GM12878 (cell line): Measurements from ENCODE around the gene PLEKHJ1. TPM values are rescaled to one million over a fixed set of nuclear protein-coding genes. Genes with fewer than 3 reads are reported as not detected.

ENCODE experiments used
- ATAC-seq: fragments of 200-7000 bp; cut with Tn5 transposase; 3 replicates; pipeline ENCODE4 v1.9.1; 2020; ENCODE audit warnings: mild to moderate bottlenecking, moderate library complexity
- BruUV-seq: library from RNA; stranded (reverse); fragments of 400-500 nt; replicated peaks from 2 replicates; lab custom pipeline; 2021; lab: Mats Ljungman, UMichigan
- CTCF ChIA-PET: fragments of 300-600 bp; sonication (Branson Sonifier 250); formaldehyde crosslinking; extraction: SDS; loops from one replicate; lab custom pipeline; 2021; ENCODE audit warnings: inconsistent platforms; lab: Yijun Ruan, JAX
- POLR2A ChIA-PET: fragments of 350-600 bp; formaldehyde crosslinking; extraction: SDS; loops from one replicate; lab custom pipeline; 2021; ENCODE audit warnings: inconsistent platforms; lab: Charles Lee
- RAD21 ChIA-PET: fragments of 300-600 bp; sonication (Branson Sonifier 250); formaldehyde crosslinking; loops from one replicate; lab custom pipeline; 2023; ENCODE audit warnings: antibody characterized with exemption; ENCODE audit not compliant: unreplicated experiment; lab: Charles Lee
- SMC1A ChIA-PET: fragments of 300-600 bp; sonication (Branson Sonifier 250); formaldehyde crosslinking; loops from one replicate; lab custom pipeline; 2023; ENCODE audit not compliant: unreplicated experiment, uncharacterized antibody; lab: Charles Lee
- DNase-seq: peaks from one replicate; pipeline ENCODE4 v3.0.0-alpha.2; 2011; ENCODE audit warnings: low read depth, low spot score
- FAIRE-seq: peaks from 3 replicates; lab custom pipeline; 2011; peaks lifted over from hg19 to GRCh38; lab: Jason Lieb, UNC
- H2AFZ ChIP-seq: 2 replicates; pipeline ENCODE4 v1.6.0; 2011; ENCODE audit warnings: low read depth, low read length, control low read depth; ENCODE audit not compliant: control insufficient read depth
- H3K27ac ChIP-seq: 2 replicates; pipeline ENCODE4 v1.5.1; 2011; ENCODE audit warnings: control low read depth; ENCODE audit not compliant: control insufficient read depth, insufficient read depth
- H3K27me3 ChIP-seq, 2 experiments: replicated peaks in 1 of 2; 2 replicates each; pipeline versions ENCODE4 v1.6.0 to v1.6.1; 2011; ENCODE audit warnings: low read length in 1 of 2; ENCODE audit not compliant: control insufficient read depth in 2 of 2, insufficient read depth in 2 of 2
- H3K36me3 ChIP-seq, 2 experiments: 2 replicates each; pipeline ENCODE4 v1.5.1; 2011; ENCODE audit warnings: low read length in 1 of 2; ENCODE audit not compliant: control insufficient read depth in 2 of 2, insufficient read depth in 2 of 2
- H3K4me1 ChIP-seq: 2 replicates; pipeline ENCODE4 v1.6.1; 2011; ENCODE audit warnings: mild to moderate bottlenecking, low read length, moderate library complexity, mixed read lengths; ENCODE audit not compliant: control insufficient read depth, insufficient read depth
- H3K4me2 ChIP-seq: 2 replicates; pipeline ENCODE4 v1.6.0; 2011; ENCODE audit warnings: control low read depth; ENCODE audit not compliant: control insufficient read depth, insufficient read depth
- H3K4me3 ChIP-seq: fragments of 200-600 bp; sonication (generic); 2 replicates; pipeline ENCODE4 v1.5.1; 2016
- H3K79me2 ChIP-seq: 2 replicates; pipeline ENCODE4 v1.6.0; 2011; ENCODE audit warnings: low read length; ENCODE audit not compliant: control insufficient read depth, insufficient read depth
- H3K9ac ChIP-seq: 2 replicates; pipeline ENCODE4 v1.8.0; 2011; ENCODE audit warnings: low read length, control low read depth, mixed read lengths; ENCODE audit not compliant: control insufficient read depth, insufficient read depth
- H3K9me3 ChIP-seq: replicated peaks from 3 replicates; pipeline ENCODE4 v1.5.1; 2011; ENCODE audit warnings: mild to moderate bottlenecking, low read length; ENCODE audit not compliant: control insufficient read depth, insufficient read depth
- H4K20me1 ChIP-seq: 2 replicates; pipeline ENCODE4 v1.6.0; 2011; ENCODE audit not compliant: control insufficient read depth, insufficient read depth
- CHD4 ChIP-seq: fragments of 200-600 bp; sonication (generic); IDR thresholded peaks from 2 replicates; pipeline ENCODE4 v1.6.1; 2016; ENCODE audit warnings: mild to moderate bottlenecking
- E2F8 ChIP-seq: fragments of 450-650 bp; IDR thresholded peaks from 2 replicates; pipeline ENCODE4 v1.6.1; 2018; ENCODE audit warnings: mild to moderate bottlenecking, low read depth, moderate library complexity; ENCODE audit not compliant: partially characterized antibody
- EGR1 ChIP-seq, 2 experiments: IDR thresholded peaks; 1 replicate in 1 of 2; 2 replicates in 1 of 2; pipeline ENCODE4 v1.6.1; 2011 to 2012; ENCODE audit warnings: low read depth in 2 of 2, low read length in 2 of 2, borderline replicate concordance in 1 of 2, mild to moderate bottlenecking in 1 of 2, moderate library complexity in 1 of 2
- GATAD2B ChIP-seq: fragments of 450-650 bp; conservative IDR thresholded peaks from 2 replicates; pipeline ENCODE4 v1.6.1; 2017; ENCODE audit warnings: low read depth, mild to moderate bottlenecking, moderate library complexity
- HDAC6 ChIP-seq: fragments of 200-600 bp; sonication (generic); IDR thresholded peaks from one replicate; pipeline ENCODE4 v1.8.0; 2017; ENCODE audit warnings: antibody characterized with exemption; ENCODE audit not compliant: unreplicated experiment
- HDGF ChIP-seq: fragments of 450-650 bp; IDR thresholded peaks from 2 replicates; pipeline ENCODE4 v1.6.1; 2016; ENCODE audit warnings: antibody characterized with exemption
- IKZF1 ChIP-seq: fragments of 450-650 bp; conservative IDR thresholded peaks from 2 replicates; pipeline ENCODE4 v1.6.1; 2017; ENCODE audit warnings: antibody characterized with exemption, mild to moderate bottlenecking
- MEF2B ChIP-seq: fragments of 450-650 bp; IDR thresholded peaks from 2 replicates; pipeline ENCODE4 v1.6.1; 2018; ENCODE audit warnings: mild to moderate bottlenecking, moderate library complexity; ENCODE audit not compliant: partially characterized antibody, poor library complexity, severe bottlenecking
- NR2C1 ChIP-seq: fragments of 450-650 bp; IDR thresholded peaks from 2 replicates; pipeline ENCODE4 v1.6.1; 2017; ENCODE audit warnings: antibody characterized with exemption, mild to moderate bottlenecking, moderate library complexity
- PAX8 ChIP-seq: fragments of 450-650 bp; IDR thresholded peaks from 2 replicates; pipeline ENCODE4 v1.6.1; 2017; ENCODE audit warnings: mild to moderate bottlenecking, moderate library complexity
- POU2F2 ChIP-seq: IDR thresholded peaks from 3 replicates; pipeline ENCODE4 v1.6.1; 2011; ENCODE audit warnings: low read depth, mild to moderate bottlenecking, low read length, borderline replicate concordance
- RB1 ChIP-seq: fragments of 450-650 bp; formaldehyde crosslinking; IDR thresholded peaks from 2 replicates; pipeline ENCODE4 v1.6.1; 2017; ENCODE audit warnings: mild to moderate bottlenecking, borderline replicate concordance
- TCF3 ChIP-seq: IDR thresholded peaks from 2 replicates; pipeline ENCODE4 v1.6.1; 2012; ENCODE audit warnings: low read depth, mild to moderate bottlenecking, low read length, borderline replicate concordance; ENCODE audit not compliant: insufficient read depth
- ZNF217 ChIP-seq: fragments of 450-650 bp; IDR thresholded peaks from 2 replicates; pipeline ENCODE4 v1.6.1; 2017; ENCODE audit warnings: antibody characterized with exemption, mild to moderate bottlenecking
- ZSCAN29 ChIP-seq: fragments of 450-650 bp; IDR thresholded peaks from 2 replicates; pipeline ENCODE4 v1.6.1; 2017; ENCODE audit warnings: mild to moderate bottlenecking, moderate library complexity
- WGBS: methylation state at CpG from one replicate; pipeline ENCODE4 v1.1.6; 2016; ENCODE audit warnings: low lambda C conversion rate; ENCODE audit not compliant: insufficient replicate concordance, insufficient coverage; ENCODE audit errors: missing lambda C conversion rate; 5-methylcytosine and 5-hydroxymethylcytosine counted together
- in situ Hi-C: fragments of 300-500 bp; cut with MboI; formaldehyde crosslinking; loops from 9 replicates; pipeline ENCODE4 v1.14.3; 2018; ENCODE audit warnings: mixed read lengths
- intact Hi-C: fragments of 100-400 bp; cut with micrococcal nuclease; formaldehyde crosslinking; loops from one replicate; pipeline ENCODE4 v1.14.2; 2022; ENCODE audit not compliant: unreplicated experiment
- polyA plus RNA-seq, 11 experiments: library from polyadenylated mRNA; depleted of rRNA in 4 of 11; unstranded in 6 of 11; stranded (reverse) in 5 of 11; fragments of >200 nt; fragmentation: Nextera tagmentation in 4 of 11; fragmentation: Illumina TruSeq in 1 of 11; extraction: Ambion mirVana in 4 of 11; extraction: Trizol in 1 of 11; gene quantifications; 1 replicate in 1 of 11; 2 replicates in 10 of 11; pipeline versions ENCODE4 v1.2.1 to v1.2.3, GENCODE V29; 2011 to 2016; ENCODE audit warnings: inconsistent platforms in 2 of 11, missing spikeins in 2 of 11, low read depth in 1 of 11
- total RNA-seq, 4 experiments: library from RNA; depleted of rRNA in 3 of 4; stranded (reverse); fragments of >200 nt in 3 of 4; fragmentation: Illumina TruSeq in 1 of 4; extraction: Trizol in 1 of 4; gene quantifications; 2 replicates each; pipeline versions ENCODE4 v1.2.1 to v1.2.3, GENCODE V29; 2013 to 2021
- TF ChIP-seq, protein P1 (sequence below): IDR thresholded peaks from 2 replicates; pipeline ENCODE4 v1.6.1; 2012; ENCODE audit warnings: low read depth, low read length, improper control_type of control experiment
- TF ChIP-seq, protein P2 (sequence below): IDR thresholded peaks from 2 replicates; pipeline ENCODE4 v1.6.1; 2012; ENCODE audit warnings: low read depth, low read length, improper control_type of control experiment
- TF ChIP-seq, protein P3 (sequence below): fragments of 450-650 bp; IDR thresholded peaks from 2 replicates; pipeline ENCODE4 v1.6.1; 2014; ENCODE audit warnings: mild to moderate bottlenecking

The PLEKHJ1 gene
- total and polyA plus RNA-seq, 10 of the 15 experiments (the other 5 are each of a cell fraction or from before 2014, with no cell fraction given), result 1.3 to 133 (median 75.0) TPM

DNA sequence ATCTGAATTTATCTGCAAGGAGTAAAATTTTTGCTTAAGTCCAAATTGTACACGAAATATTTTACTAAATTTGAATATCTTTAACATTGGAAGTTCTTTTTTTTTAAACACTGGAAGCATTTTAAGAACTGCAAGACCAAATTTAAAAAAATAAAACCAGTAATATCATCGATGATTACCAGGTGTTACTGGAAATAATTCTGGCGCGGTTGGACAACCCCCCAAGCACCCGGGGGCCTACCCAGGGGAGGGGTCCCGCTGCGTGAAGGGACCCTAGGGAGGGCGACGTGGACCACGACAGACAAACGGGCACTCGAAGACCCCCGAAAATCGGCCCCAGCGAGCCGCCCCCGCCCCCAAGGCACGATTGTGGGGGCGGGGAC is 32.7 kb upstream of the PLEKHJ1 start:
- Histone ChIP-seq H4K20me1 (peaks cover 8% of the 10 kb centered on the region; the same call in 1 of the 2 replicates), H3K4me1 (peaks cover 15% of the 10 kb centered on the region), H3K9ac (peak overlapping the region; percentile 66), H3K4me2 (peak overlapping the region; percentile 44; the same call in 1 of the 2 replicates), H3K79me2 (peaks cover 49% of the 10 kb centered on the region), H3K27ac (peak overlapping the region; percentile 42; the same call in 1 of the 2 replicates), H3K36me3 (peaks cover 0 to 12% of the 10 kb centered on the region in 2 experiments), H3K4me3 (peak overlapping the region; percentile 81), H2AFZ (peak overlapping the region; percentile 81), H3K27me3 (no peaks in the 10 kb centered on the region), H3K9me3 (no peaks in the 10 kb centered on the region)
- in situ Hi-C loops, result no loop called here
- FAIRE-seq, result no peak
- no peak for ATAC-seq
- DNase-seq, result no peak
- POLR2A ChIA-PET, result no interaction called here
- BruUV-seq, result no TSS peak
- RAD21 ChIA-PET, result no interaction called here
- SMC1A ChIA-PET, result no interaction called here
- intact Hi-C loops, result loop anchor here (5.0 to 10.0 kb wide), 2 partner anchors 102 to 174 kb away; partner anchors contain the start of genes IZUMO4 and MOB3A
- CTCF ChIA-PET, result no interaction called here
- under 1% methylated on average over 12 of the region's 19 CpGs for WGBS
- TF ChIP-seq, protein P1, sequence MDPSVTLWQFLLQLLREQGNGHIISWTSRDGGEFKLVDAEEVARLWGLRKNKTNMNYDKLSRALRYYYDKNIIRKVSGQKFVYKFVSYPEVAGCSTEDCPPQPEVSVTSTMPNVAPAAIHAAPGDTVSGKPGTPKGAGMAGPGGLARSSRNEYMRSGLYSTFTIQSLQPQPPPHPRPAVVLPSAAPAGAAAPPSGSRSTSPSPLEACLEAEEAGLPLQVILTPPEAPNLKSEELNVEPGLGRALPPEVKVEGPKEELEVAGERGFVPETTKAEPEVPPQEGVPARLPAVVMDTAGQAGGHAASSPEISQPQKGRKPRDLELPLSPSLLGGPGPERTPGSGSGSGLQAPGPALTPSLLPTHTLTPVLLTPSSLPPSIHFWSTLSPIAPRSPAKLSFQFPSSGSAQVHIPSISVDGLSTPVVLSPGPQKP, result no peak
- no peak for TF ChIP-seq HDGF
- TF ChIP-seq IKZF1, result peak; percentile 45; the same call in 1 of the 2 replicates
- no peak for TF ChIP-seq HDAC6
- TF ChIP-seq, protein P2, sequence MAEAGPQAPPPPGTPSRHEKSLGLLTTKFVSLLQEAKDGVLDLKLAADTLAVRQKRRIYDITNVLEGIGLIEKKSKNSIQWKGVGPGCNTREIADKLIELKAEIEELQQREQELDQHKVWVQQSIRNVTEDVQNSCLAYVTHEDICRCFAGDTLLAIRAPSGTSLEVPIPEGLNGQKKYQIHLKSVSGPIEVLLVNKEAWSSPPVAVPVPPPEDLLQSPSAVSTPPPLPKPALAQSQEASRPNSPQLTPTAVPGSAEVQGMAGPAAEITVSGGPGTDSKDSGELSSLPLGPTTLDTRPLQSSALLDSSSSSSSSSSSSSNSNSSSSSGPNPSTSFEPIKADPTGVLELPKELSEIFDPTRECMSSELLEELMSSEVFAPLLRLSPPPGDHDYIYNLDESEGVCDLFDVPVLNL, result no peak
- no peak for TF ChIP-seq GATAD2B
- no peak for TF ChIP-seq ZSCAN29
- peak; percentile 23; the same call in 1 of the 2 replicates for TF ChIP-seq RB1
- no peak for TF ChIP-seq POU2F2
- no peak for TF ChIP-seq CHD4
- TF ChIP-seq, protein P3, sequence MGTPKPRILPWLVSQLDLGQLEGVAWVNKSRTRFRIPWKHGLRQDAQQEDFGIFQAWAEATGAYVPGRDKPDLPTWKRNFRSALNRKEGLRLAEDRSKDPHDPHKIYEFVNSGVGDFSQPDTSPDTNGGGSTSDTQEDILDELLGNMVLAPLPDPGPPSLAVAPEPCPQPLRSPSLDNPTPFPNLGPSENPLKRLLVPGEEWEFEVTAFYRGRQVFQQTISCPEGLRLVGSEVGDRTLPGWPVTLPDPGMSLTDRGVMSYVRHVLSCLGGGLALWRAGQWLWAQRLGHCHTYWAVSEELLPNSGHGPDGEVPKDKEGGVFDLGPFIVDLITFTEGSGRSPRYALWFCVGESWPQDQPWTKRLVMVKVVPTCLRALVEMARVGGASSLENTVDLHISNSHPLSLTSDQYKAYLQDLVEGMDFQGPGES, result no peak
- TF ChIP-seq NR2C1, result no peak
- TF ChIP-seq ZNF217, result no peak
- TF ChIP-seq PAX8, result no peak
- 0 out of 2 replicates have a peak, but pooled peaks have one; percentile 31 for TF ChIP-seq TCF3
- peak in 1 of 2 experiments; percentile 97; a peak in 2 of 3 replicates for TF ChIP-seq EGR1 (IDR thresholded peaks at IDR 0.05; ENCODE audit: borderline replicate concordance in 1 of 2, low read depth in 2 of 2, low read length in 2 of 2)
- no peak for TF ChIP-seq E2F8
- peak; percentile 31 for TF ChIP-seq MEF2B
